WTC11 (cell line): ENCODE data around the gene ATP5F1A. TPM values are rescaled to one million over a fixed set of nuclear protein-coding genes. Genes with fewer than 3 reads are reported as not detected.

Source experiments
- ATAC-seq: fragments of 200-7000 bp; cut with Tn5 transposase; 2 replicates; pipeline ENCODE4 v1.10.0; 2021; ENCODE audit warnings: mild to moderate bottlenecking, moderate library complexity
- CTCF ChIA-PET: fragments of 300-600 bp; sonication (Branson Sonifier 250); formaldehyde crosslinking; loops from one replicate; lab custom pipeline; 2021; ENCODE audit warnings: antibody characterized with exemption; lab: Charles Lee
- POLR2A ChIA-PET: fragments of 350-600 bp; sonication (Branson Sonifier 250); formaldehyde crosslinking; loops from one replicate; lab custom pipeline; 2021; ENCODE audit warnings: antibody characterized with exemption; lab: Charles Lee
- DNase-seq: peaks from one replicate; pipeline ENCODE4 v3.0.0; 2021; ENCODE audit warnings: low spot score
- H3K27ac Mint-ChIP-seq: 2 replicates; pipeline ENCODE4 v1.8.0; 2021; ENCODE audit warnings: mixed read lengths
- H3K27me3 Mint-ChIP-seq: 2 replicates; pipeline ENCODE4 v1.8.0; 2021; ENCODE audit warnings: low read depth, mild to moderate bottlenecking, moderate library complexity, mixed read lengths
- H3K36me3 Mint-ChIP-seq: 2 replicates; pipeline ENCODE4 v1.8.0; 2021; ENCODE audit warnings: mixed read lengths
- H3K4me1 Mint-ChIP-seq: 2 replicates; pipeline ENCODE4 v1.8.0; 2022; ENCODE audit warnings: mixed read lengths
- H3K4me3 Mint-ChIP-seq: 2 replicates; pipeline ENCODE4 v1.8.0; 2021; ENCODE audit warnings: mild to moderate bottlenecking, moderate library complexity, mixed read lengths
- H3K9me3 Mint-ChIP-seq: 2 replicates; pipeline ENCODE4 v1.8.0; 2021; ENCODE audit warnings: mixed read lengths
- ATF1 ChIP-seq: sonication (generic); formaldehyde crosslinking; IDR thresholded peaks from 2 replicates; pipeline ENCODE4 v1.8.1; 2023; ENCODE audit warnings: mild to moderate bottlenecking, moderate library complexity, missing genetic modification reagents
- CREM ChIP-seq: sonication (generic); formaldehyde crosslinking; IDR thresholded peaks from 2 replicates; pipeline ENCODE4 v1.8.1; 2022; ENCODE audit warnings: mild to moderate bottlenecking, missing genetic modification reagents, moderate library complexity
- ELF4 ChIP-seq: sonication (generic); formaldehyde crosslinking; IDR thresholded peaks from 2 replicates; pipeline ENCODE4 v1.8.1; 2022; ENCODE audit warnings: low read depth, mild to moderate bottlenecking, moderate library complexity, missing genetic modification reagents
- EMX1 ChIP-seq: fragments of 250-450 bp; sonication (Bioruptor Pico); IDR thresholded peaks from 2 replicates; pipeline ENCODE4 v1.8.0; 2021; ENCODE audit warnings: mild to moderate bottlenecking
- ETV6 ChIP-seq: sonication (generic); formaldehyde crosslinking; IDR thresholded peaks from 2 replicates; pipeline ENCODE4 v1.8.1; 2022; ENCODE audit warnings: mild to moderate bottlenecking, missing genetic modification reagents
- FOXJ3 ChIP-seq: sonication (generic); formaldehyde crosslinking; IDR thresholded peaks from 2 replicates; pipeline ENCODE4 v1.9.0; 2021; ENCODE audit warnings: missing genetic modification reagents, mild to moderate bottlenecking, borderline replicate concordance
- GABPB1 ChIP-seq: sonication (generic); formaldehyde crosslinking; IDR thresholded peaks from 2 replicates; pipeline ENCODE4 v1.8.1; 2023; ENCODE audit warnings: mild to moderate bottlenecking, missing genetic modification reagents
- IRF2 ChIP-seq: sonication (generic); formaldehyde crosslinking; IDR thresholded peaks from 2 replicates; pipeline ENCODE4 v1.8.0; 2022; ENCODE audit warnings: low read depth, missing genetic modification reagents, borderline replicate concordance
- KAT7 ChIP-seq: sonication (generic); formaldehyde crosslinking; IDR thresholded peaks from 2 replicates; pipeline ENCODE4 v1.8.1; 2023; ENCODE audit warnings: missing genetic modification reagents, mild to moderate bottlenecking, borderline replicate concordance
- NFATC4 ChIP-seq: fragments of 250-450 bp; sonication (Bioruptor Pico); IDR thresholded peaks from 2 replicates; pipeline ENCODE4 v1.9.0; 2021; ENCODE audit warnings: mild to moderate bottlenecking
- NFE2L1 ChIP-seq: sonication (generic); formaldehyde crosslinking; IDR thresholded peaks from 2 replicates; pipeline ENCODE4 v1.8.1; 2023; ENCODE audit warnings: missing genetic modification reagents
- NR1H2 ChIP-seq: sonication (generic); formaldehyde crosslinking; IDR thresholded peaks from 2 replicates; pipeline ENCODE4 v1.9.0; 2021; ENCODE audit warnings: mild to moderate bottlenecking, moderate library complexity, missing genetic modification reagents
- OVOL2 ChIP-seq: fragments of 250-450 bp; sonication (Bioruptor Pico); IDR thresholded peaks from 2 replicates; pipeline ENCODE4 v1.9.0; 2021; ENCODE audit warnings: mild to moderate bottlenecking, borderline replicate concordance
- RELA ChIP-seq: sonication (generic); formaldehyde crosslinking; IDR thresholded peaks from 2 replicates; pipeline ENCODE4 v1.8.1; 2022; ENCODE audit warnings: missing genetic modification reagents, mild to moderate bottlenecking, borderline replicate concordance
- ZNF121 ChIP-seq: sonication (generic); formaldehyde crosslinking; IDR thresholded peaks from 2 replicates; pipeline ENCODE4 v1.8.0; 2023; ENCODE audit warnings: missing genetic modification reagents
- ZNF219 ChIP-seq: sonication (generic); formaldehyde crosslinking; IDR thresholded peaks from 2 replicates; pipeline ENCODE4 v1.8.0; 2023; ENCODE audit warnings: missing genetic modification reagents, mild to moderate bottlenecking, borderline replicate concordance
- ZNF317 ChIP-seq: sonication (generic); formaldehyde crosslinking; IDR thresholded peaks from 2 replicates; pipeline ENCODE4 v1.8.1; 2023; ENCODE audit warnings: low read depth, mild to moderate bottlenecking, moderate library complexity, missing genetic modification reagents, borderline replicate concordance
- ZNF396 ChIP-seq: fragments of 250-450 bp; sonication (Bioruptor Pico); IDR thresholded peaks from 2 replicates; pipeline ENCODE4 v1.8.0; 2021; ENCODE audit warnings: mild to moderate bottlenecking, moderate library complexity, borderline replicate concordance
- ZNF423 ChIP-seq: fragments of 250-450 bp; sonication (Bioruptor Pico); IDR thresholded peaks from 2 replicates; pipeline ENCODE4 v2.1.2; 2022; ENCODE audit warnings: mild to moderate bottlenecking, moderate library complexity
- total RNA-seq: library from RNA; stranded (reverse); gene quantifications from 3 replicates; pipeline ENCODE4 v1.2.3, GENCODE V29; 2021
- TF ChIP-seq, protein P1 (sequence below): sonication (generic); formaldehyde crosslinking; IDR thresholded peaks from 2 replicates; pipeline ENCODE4 v1.8.1; 2023; ENCODE audit warnings: mild to moderate bottlenecking, missing genetic modification reagents, moderate library complexity
- TF ChIP-seq, protein P2 (sequence below): fragments of 250-450 bp; sonication (Bioruptor Pico); IDR thresholded peaks from 2 replicates; pipeline ENCODE4 v1.8.0; 2021; ENCODE audit warnings: mild to moderate bottlenecking
- TF ChIP-seq, protein P3 (sequence below): sonication (generic); formaldehyde crosslinking; conservative IDR thresholded peaks from 2 replicates; pipeline ENCODE4 v1.8.1; 2022; ENCODE audit warnings: mild to moderate bottlenecking, missing genetic modification reagents
- TF ChIP-seq, protein P4 (sequence below): sonication (generic); formaldehyde crosslinking; IDR thresholded peaks from 2 replicates; pipeline ENCODE4 v1.8.1; 2022; ENCODE audit warnings: low read depth, missing genetic modification reagents, borderline replicate concordance
- TF ChIP-seq, protein P5 (sequence below): fragments of 250-450 bp; sonication (Bioruptor Pico); IDR thresholded peaks from 2 replicates; pipeline ENCODE4 v2.1.2; 2022; ENCODE audit warnings: mild to moderate bottlenecking, moderate library complexity

ATP5F1A gene
- total RNA-seq, 1 experiment from 2014 or later: 825 TPM

DNA sequence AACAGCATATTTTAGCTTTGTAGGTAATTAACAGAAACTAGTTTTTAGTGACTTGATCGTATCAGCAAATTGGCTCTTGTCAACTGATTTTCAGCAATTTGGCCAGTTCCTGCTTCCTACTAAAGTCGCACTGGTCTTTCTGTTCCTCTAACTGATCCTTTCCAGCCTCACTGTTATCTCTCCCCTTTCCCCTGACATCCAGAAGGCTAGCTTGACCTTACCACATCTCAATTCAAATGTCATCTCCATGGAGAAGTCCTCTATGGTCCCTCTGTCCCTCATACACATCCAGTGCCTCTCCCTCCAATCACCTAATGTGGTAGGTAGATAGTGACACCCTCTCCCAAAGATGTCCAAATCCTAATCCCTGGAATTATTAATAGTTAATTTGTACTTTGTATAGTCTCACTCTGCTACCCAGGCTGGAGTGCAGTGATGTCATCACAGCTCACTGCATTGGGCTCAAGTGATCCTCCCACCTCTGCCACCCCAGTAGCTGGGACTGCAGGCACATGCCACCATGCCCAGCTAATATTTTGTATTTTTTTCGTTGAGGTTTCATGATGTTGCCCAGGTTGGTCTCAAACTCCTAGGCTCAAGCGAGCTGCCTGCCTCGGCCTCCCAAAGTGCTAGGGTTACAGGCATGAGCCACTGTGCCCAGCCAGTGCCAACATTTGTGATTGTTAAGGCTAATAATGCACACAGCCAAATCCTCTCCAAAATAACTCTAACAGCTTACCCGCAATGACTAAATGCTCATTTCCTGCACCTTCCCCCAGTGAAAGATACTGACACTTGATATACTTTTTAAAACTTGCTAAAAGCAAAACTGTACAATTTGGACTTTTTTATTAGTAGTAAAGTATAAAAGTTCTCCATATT is 42.9 kb downstream of the ATP5F1A start:
- H3K4me1 Mint-ChIP-seq: no peaks in the 10 kb centered on the region

DNA sequence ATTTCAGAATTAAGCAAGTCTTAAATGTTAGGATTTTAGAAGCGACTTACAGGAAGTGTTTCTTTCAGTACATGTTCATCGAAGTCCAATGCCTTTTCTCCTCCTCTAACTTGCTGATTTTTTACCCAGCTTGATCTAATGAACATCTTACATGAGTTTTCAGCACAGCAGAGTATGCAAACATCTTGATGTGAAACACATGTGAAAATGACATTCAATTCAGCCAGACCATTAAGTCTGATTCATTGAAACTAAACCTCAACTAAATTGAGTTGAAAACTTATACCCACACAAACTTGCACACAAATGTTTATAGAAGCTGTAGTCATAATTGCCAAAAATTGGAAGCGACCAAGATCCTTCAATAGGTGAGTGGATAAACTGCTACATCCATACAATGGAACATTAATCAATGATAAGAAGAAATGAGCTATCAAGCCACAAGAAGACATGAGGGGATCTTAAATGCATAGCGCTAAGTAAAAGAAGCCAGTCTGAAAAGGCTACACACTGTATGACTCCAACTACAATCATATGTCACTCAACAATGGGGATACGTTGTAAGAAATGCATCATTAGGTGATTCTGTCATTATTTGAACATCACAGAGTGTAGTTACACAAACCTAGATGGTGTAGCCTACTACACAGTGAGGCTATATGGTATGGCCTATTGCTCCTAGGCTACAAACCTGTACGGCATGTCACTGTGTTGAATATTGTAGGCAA is 44.6 kb downstream of the ATP5F1A start:
- DNase-seq: no peak
- Mint-ChIP-seq H3K9me3 (no peaks in the 10 kb centered on the region), H3K4me3 (no peak overlapping the region)
- POLR2A ChIA-PET: no interaction called here
- CTCF ChIA-PET: no interaction called here
- no peak for ATAC-seq
- no peak for TF ChIP-seq FOXJ3 (CRISPR knock-in tag)
- TF ChIP-seq CREM (CRISPR knock-in tag): no peak
- TF ChIP-seq, protein P1, sequence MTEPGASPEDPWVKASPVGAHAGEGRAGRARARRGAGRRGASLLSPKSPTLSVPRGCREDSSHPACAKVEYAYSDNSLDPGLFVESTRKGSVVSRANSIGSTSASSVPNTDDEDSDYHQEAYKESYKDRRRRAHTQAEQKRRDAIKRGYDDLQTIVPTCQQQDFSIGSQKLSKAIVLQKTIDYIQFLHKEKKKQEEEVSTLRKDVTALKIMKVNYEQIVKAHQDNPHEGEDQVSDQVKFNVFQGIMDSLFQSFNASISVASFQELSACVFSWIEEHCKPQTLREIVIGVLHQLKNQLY: no peak
- TF ChIP-seq NFATC4: no peak
- no peak for TF ChIP-seq KAT7
- TF ChIP-seq ETV6 (CRISPR knock-in tag): no peak
- no peak for TF ChIP-seq ELF4 (CRISPR knock-in tag)
- TF ChIP-seq, protein P2, sequence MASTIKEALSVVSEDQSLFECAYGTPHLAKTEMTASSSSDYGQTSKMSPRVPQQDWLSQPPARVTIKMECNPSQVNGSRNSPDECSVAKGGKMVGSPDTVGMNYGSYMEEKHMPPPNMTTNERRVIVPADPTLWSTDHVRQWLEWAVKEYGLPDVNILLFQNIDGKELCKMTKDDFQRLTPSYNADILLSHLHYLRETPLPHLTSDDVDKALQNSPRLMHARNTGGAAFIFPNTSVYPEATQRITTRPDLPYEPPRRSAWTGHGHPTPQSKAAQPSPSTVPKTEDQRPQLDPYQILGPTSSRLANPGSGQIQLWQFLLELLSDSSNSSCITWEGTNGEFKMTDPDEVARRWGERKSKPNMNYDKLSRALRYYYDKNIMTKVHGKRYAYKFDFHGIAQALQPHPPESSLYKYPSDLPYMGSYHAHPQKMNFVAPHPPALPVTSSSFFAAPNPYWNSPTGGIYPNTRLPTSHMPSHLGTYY (CRISPR knock-in tag): no peak
- TF ChIP-seq IRF2 (CRISPR knock-in tag): no peak
- TF ChIP-seq OVOL2 (CRISPR knock-in tag): no peak
- TF ChIP-seq NFE2L1 (CRISPR knock-in tag): no peak
- no peak for TF ChIP-seq ZNF317 (CRISPR knock-in tag)
- TF ChIP-seq, protein P3, sequence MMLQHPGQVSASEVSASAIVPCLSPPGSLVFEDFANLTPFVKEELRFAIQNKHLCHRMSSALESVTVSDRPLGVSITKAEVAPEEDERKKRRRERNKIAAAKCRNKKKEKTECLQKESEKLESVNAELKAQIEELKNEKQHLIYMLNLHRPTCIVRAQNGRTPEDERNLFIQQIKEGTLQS (CRISPR knock-in tag): no peak
- TF ChIP-seq NR1H2 (CRISPR knock-in tag): no peak
- TF ChIP-seq, protein P4, sequence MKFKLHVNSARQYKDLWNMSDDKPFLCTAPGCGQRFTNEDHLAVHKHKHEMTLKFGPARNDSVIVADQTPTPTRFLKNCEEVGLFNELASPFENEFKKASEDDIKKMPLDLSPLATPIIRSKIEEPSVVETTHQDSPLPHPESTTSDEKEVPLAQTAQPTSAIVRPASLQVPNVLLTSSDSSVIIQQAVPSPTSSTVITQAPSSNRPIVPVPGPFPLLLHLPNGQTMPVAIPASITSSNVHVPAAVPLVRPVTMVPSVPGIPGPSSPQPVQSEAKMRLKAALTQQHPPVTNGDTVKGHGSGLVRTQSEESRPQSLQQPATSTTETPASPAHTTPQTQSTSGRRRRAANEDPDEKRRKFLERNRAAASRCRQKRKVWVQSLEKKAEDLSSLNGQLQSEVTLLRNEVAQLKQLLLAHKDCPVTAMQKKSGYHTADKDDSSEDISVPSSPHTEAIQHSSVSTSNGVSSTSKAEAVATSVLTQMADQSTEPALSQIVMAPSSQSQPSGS (CRISPR knock-in tag): no peak
- no peak for TF ChIP-seq GABPB1
- TF ChIP-seq ZNF396 (CRISPR knock-in tag): no peak
- TF ChIP-seq, protein P5, sequence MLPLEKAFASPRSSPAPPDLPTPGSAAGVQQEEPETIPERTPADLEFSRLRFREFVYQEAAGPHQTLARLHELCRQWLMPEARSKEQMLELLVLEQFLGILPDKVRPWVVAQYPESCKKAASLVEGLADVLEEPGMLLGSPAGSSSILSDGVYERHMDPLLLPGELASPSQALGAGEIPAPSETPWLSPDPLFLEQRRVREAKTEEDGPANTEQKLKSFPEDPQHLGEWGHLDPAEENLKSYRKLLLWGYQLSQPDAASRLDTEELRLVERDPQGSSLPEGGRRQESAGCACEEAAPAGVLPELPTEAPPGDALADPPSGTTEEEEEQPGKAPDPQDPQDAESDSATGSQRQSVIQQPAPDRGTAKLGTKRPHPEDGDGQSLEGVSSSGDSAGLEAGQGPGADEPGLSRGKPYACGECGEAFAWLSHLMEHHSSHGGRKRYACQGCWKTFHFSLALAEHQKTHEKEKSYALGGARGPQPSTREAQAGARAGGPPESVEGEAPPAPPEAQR (CRISPR knock-in tag): no peak
- no peak for TF ChIP-seq ZNF423 (CRISPR knock-in tag)
- no peak for TF ChIP-seq RELA (CRISPR knock-in tag)
- TF ChIP-seq, all 79 proteins: peak for 0
- H3K27ac Mint-ChIP-seq: no peak overlapping the region
- H3K36me3 Mint-ChIP-seq: no peaks in the 10 kb centered on the region
- H3K27me3 Mint-ChIP-seq: no peaks in the 10 kb centered on the region
- no peaks in the 10 kb centered on the region for H3K4me1 Mint-ChIP-seq

More for the DNA sequence above, 42.9 kb downstream of the ATP5F1A start:
- ChIA-PET POLR2A (no interaction called here), CTCF (interaction anchor here (2.1 kb wide), 1 partner anchor 18 kb away, joined by 12 read pairs; no protein-coding TSS in a partner anchor)
- ATAC-seq (no peak), DNase-seq (no peak)
- Mint-ChIP-seq H3K4me3 (no peak overlapping the region), H3K36me3 (no peaks in the 10 kb centered on the region), H3K27me3 (no peaks in the 10 kb centered on the region), H3K9me3 (no peaks in the 10 kb centered on the region), H3K27ac (no peak overlapping the region)
- TF ChIP-seq, protein P4 (CRISPR knock-in tag): no peak
- TF ChIP-seq ATF1 (CRISPR knock-in tag): no peak
- no peak for TF ChIP-seq ZNF423 (CRISPR knock-in tag)
- TF ChIP-seq, protein P3 (CRISPR knock-in tag): no peak
- no peak for TF ChIP-seq ZNF219 (CRISPR knock-in tag)
- no peak for TF ChIP-seq ZNF121 (CRISPR knock-in tag)
- TF ChIP-seq EMX1 (CRISPR knock-in tag): no peak
